Measurements from ENCODE around the gene CAND1. TPM values are rescaled to one million over a fixed set of nuclear protein-coding genes. Genes with fewer than 3 reads are reported as not detected.

The CAND1 gene
- total and polyA plus RNA-seq, 2 of the 8 experiments (the other 6 are each of a cell fraction or from before 2014, with no cell fraction given) = 39.4 to 271 TPM

GRCh38 chr12:67302162-67302561 is 33.0 kb downstream of the CAND1 start:
- H3K79me2 ChIP-seq (ENCODE audit: control insufficient read depth in 1 of 2, insufficient read depth in 2 of 2, low read length in 2 of 2) = peaks cover 0 to 3% of the 10 kb centered on the region in 2 experiments; a peak in 1 of 4 replicates

More at GRCh38 chr12:67302162-67302561, 33.0 kb downstream of the CAND1 start:
- no peak overlapping the region for H4K91ac ChIP-seq (replicated peaks; ENCODE audit: insufficient read length, low read length)
- FAIRE-seq (no peak), DNase-seq (ENCODE audit: low read depth in 1 of 2, low spot score in 2 of 2) (no peak)
- no peaks in the 10 kb centered on the region for H3K4me1 ChIP-seq (replicated peaks in 1 of 4; ENCODE audit: control insufficient read depth in 3 of 4, insufficient read depth in 4 of 4, low read length in 3 of 4)
- no peak overlapping the region for H3K4ac ChIP-seq (replicated peaks; ENCODE audit: insufficient read length, low read depth, low read length)
- no peak overlapping the region for H3K23ac ChIP-seq (ENCODE audit: insufficient read length)
- no peaks in the 10 kb centered on the region for H3K27me3 ChIP-seq (replicated peaks in 1 of 4; ENCODE audit: control insufficient read depth in 3 of 4, extremely low read depth in 1 of 4, insufficient read depth in 3 of 4, low read length in 3 of 4)
- H3K9ac ChIP-seq (replicated peaks in 1 of 4; ENCODE audit: extremely low read depth in 1 of 4, low read depth in 3 of 4, low read length in 3 of 4) = no peak overlapping the region
- ChIA-PET CTCF (ENCODE audit: partially characterized antibody) (no interaction called here), POLR2A (ENCODE audit: partially characterized antibody) (no interaction called here)
- TF ChIP-seq RAD21 (IDR thresholded peaks at IDR 0.05 in 1 of 2, conservative IDR thresholded peaks at IDR 0.05 in 1 of 2; ENCODE audit: low read depth in 2 of 2, low read length in 2 of 2) (no peak), MAX (IDR thresholded peaks at IDR 0.05) (no peak), RXRA (IDR thresholded peaks at IDR 0.05; ENCODE audit: insufficient read depth, low read depth, low read length) (no peak), CHD2 (IDR thresholded peaks at IDR 0.05; ENCODE audit: low read length) (no peak), CTCF (IDR thresholded peaks at IDR 0.05; ENCODE audit: control extremely low read depth in 1 of 3, insufficient read depth in 1 of 3, low read depth in 1 of 3, low read length in 3 of 3) (no peak), SIX5 (IDR thresholded peaks at IDR 0.05; ENCODE audit: low read depth, low read length) (no peak)
- H4K20me1 ChIP-seq (replicated peaks in 1 of 2; ENCODE audit: control insufficient read depth in 1 of 2, insufficient read depth in 2 of 2, low read length in 2 of 2) = peaks cover 0 to 6% of the 10 kb centered on the region in 2 experiments
- no peak overlapping the region for H2BK12ac ChIP-seq (ENCODE audit: low read depth, low read length)
- peaks cover 3 to 80% (median 35%) of the 10 kb centered on the region in 4 experiments; a peak in 6 of 8 replicates for H3K36me3 ChIP-seq (ENCODE audit: control insufficient read depth in 2 of 4, insufficient read depth in 4 of 4, low read length in 3 of 4)
- no peak overlapping the region for H2BK120ac ChIP-seq (replicated peaks; ENCODE audit: low read depth, low read length)
- 92% methylated on average over 7 of the region's 7 CpGs; no CpG with 5 or more reads in 1 of the 2 experiments for WGBS, 2 experiments (ENCODE audit: extremely low coverage in 1 of 2, insufficient coverage in 1 of 2, insufficient read length in 1 of 2, insufficient replicate concordance in 2 of 2, low coverage in 1 of 2, low lambda C conversion rate in 2 of 2, missing lambda C conversion rate in 1 of 2)
- H2AFZ ChIP-seq (ENCODE audit: low read length) = no peak overlapping the region
- H4K8ac ChIP-seq (ENCODE audit: extremely low read depth, insufficient read depth, low read length) = no peak overlapping the region
- H3K14ac ChIP-seq (ENCODE audit: insufficient read length) = no peak overlapping the region
- H3K4me2 ChIP-seq (ENCODE audit: insufficient read depth in 1 of 2, low read depth in 2 of 2, low read length in 2 of 2) = no peak overlapping the region
- H2BK5ac ChIP-seq (ENCODE audit: low read depth, low read length) = no peak overlapping the region
- H3K4me3 ChIP-seq (ENCODE audit: extremely low read depth in 1 of 4, insufficient read depth in 2 of 4, low read depth in 3 of 4, low read length in 4 of 4) = no peak overlapping the region
- no peak overlapping the region for H2AK5ac ChIP-seq (ENCODE audit: low read depth, low read length)
- H3K23me2 ChIP-seq (ENCODE audit: low read depth, low read length) = no peaks in the 10 kb centered on the region
- H2BK15ac ChIP-seq (ENCODE audit: low read length) = no peak overlapping the region
- H3K9me3 ChIP-seq (ENCODE audit: insufficient read depth in 2 of 2, low read depth in 1 of 2, low read length in 1 of 2) = no peaks in the 10 kb centered on the region
- peaks cover 2% of the 10 kb centered on the region; the same call in 1 of the 2 replicates for H3K79me1 ChIP-seq (ENCODE audit: low read depth, low read length)
- H4K5ac ChIP-seq (ENCODE audit: insufficient read length, low read depth, low read length) = no peak overlapping the region
- H2BK20ac ChIP-seq (ENCODE audit: low read length) = no peak overlapping the region
- H3K18ac ChIP-seq (ENCODE audit: extremely low read depth, low read length) = no peak overlapping the region
- H3K27ac ChIP-seq (ENCODE audit: low read depth, low read length) = no peak overlapping the region
- no peak overlapping the region for H3K56ac ChIP-seq (replicated peaks; ENCODE audit: insufficient read length, low read depth, low read length)
